Epithelial cell of prostate (primary cell): Measurements from ENCODE around the gene DDRGK1.
"Not testable (repeated sequence)": the region's sequence is repeated elsewhere in the genome, so short reads cannot be mapped to it uniquely, and the experiment has no call there.

Source experiments
- DNase-seq: peaks from one replicate; pipeline ENCODE4 v3.0.0-alpha.2; 2011; ENCODE audit warnings: low read depth, low spot score
- H3K27ac ChIP-seq: fragments of 450-650 bp; 2 replicates; pipeline ENCODE4 v1.5.1; 2017; ENCODE audit warnings: mild to moderate bottlenecking

DDRGK1 gene

DNA sequence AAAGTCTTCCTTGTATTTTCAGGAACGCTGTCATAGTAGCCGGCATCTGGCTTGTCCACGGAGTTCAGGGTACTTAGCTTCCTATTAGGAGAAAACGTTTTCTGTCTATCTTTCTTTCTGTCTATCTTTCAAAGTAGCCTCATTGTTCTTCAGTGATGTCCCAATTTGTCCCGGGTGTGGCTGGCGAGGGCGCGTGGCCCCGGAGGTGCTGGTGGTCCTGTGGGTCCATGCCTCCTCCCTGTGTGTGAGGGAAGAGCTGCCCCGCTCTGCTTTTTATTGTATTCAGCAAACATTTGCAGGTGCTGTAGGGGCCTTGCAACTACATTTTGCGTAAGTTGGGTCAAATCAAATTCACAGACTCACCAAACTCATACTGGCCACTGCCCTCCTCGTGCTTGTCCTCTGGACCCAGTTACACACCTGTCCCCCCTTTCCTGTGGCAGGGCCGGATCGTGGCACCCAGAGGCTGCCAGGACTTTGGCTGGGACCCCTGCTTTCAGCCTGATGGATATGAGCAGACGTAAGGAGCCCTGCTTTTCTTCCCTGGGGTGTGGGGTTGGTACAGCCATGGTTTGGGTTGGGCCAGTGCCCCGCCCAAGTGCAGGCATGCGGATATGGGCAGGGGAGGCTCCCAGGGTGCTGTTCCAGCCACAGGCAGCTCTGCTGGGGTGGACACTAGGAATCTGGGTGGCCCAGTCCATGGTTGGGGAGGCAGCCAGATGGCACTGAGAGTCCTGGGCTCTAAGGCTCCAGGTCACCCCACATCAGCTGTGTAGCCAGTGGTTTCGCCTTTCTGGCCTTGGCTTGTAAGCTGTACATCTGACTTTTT, 17.1 kb upstream of the DDRGK1 start:
- no peak for DNase-seq
- H3K27ac ChIP-seq, result peak overlapping the region; percentile 74

DNA sequence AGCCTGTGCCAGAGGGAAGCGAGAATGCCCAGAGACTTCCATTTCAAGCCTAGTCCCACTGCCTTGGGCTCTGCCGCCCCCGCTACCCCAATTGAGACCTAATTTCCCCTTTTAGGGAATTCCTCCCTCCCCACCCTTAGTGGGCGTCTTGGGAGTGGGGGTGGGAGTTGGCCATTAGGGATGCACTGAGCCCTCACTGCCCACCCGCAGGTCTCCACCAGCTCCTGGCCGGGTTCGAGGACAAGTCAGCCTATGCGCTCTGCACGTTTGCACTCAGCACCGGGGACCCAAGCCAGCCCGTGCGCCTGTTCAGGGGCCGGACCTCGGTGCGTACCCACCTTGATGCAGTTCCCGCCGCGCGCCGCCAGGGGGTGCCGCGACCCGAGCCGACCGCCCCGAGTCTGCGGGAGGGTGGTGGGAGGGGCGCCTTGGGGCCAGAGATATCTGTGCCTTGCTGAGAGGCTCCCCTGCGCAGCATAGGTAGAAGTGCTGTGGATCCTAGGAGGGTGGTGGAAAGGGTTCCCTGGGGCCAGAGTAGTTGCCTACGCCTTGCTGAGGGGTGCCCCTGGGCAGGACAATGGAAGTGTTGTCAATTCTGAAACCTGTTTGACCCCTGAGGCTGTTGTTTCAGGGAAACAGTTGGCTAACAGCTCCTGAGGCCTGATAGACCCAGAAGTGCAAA, 14.0 kb upstream of the DDRGK1 start:
- peak overlapping the region; percentile 5 for H3K27ac ChIP-seq
- DNase-seq, result no peak

DNA sequence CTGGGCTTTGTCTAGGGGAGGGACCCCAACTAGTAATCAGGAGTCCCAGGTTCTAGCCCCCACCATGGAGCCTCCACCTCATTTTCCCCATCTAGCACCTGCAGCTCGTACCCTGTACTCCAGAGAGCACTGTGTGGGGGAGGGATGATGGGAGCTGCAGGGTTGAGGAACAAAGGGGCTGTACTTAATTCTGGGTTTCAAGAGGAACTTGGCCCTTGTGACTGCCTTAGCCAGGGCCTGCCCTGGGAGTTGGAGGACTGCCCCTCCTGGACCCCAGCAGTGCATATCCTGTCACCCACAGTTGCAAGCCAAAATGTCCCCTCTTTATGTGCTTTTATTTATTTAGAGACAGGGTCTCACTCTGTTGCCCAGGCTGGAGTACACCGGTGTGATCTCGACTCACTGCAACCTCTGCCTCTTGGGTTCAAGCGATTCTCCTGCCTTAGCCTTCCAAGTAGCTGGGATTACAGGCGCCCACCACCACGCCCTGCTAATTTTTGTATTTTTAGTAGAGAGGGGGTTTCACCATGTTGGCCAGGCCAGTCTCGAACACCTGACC, 11.0 kb upstream of the DDRGK1 start:
- not testable (repeated sequence) for H3K27ac ChIP-seq

DNA sequence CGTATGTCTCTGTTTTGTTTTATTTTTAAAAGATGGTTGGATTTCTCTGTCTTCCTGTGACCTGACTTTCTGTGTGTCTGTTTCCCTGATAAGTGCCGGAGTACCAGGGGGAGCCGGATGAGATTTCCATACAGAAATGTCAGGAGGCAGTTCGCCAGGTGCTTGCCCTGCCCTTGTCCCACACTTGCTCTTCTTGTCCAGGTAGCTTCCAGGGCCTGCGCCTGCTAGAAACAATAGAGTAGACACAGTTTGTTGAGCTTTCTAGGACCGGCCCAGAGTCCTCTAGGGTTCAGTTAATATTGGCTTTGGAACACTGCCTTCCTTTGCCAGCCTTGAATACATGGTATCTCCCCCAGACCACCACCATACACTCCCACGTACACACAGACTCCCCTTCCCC, 8.7 kb upstream of the DDRGK1 start:
- no peak for DNase-seq
- no peak overlapping the region for H3K27ac ChIP-seq

More for the DNA sequence above, 11.0 kb upstream of the DDRGK1 start:
- DNase-seq, result not testable (repeated sequence)

DNA sequence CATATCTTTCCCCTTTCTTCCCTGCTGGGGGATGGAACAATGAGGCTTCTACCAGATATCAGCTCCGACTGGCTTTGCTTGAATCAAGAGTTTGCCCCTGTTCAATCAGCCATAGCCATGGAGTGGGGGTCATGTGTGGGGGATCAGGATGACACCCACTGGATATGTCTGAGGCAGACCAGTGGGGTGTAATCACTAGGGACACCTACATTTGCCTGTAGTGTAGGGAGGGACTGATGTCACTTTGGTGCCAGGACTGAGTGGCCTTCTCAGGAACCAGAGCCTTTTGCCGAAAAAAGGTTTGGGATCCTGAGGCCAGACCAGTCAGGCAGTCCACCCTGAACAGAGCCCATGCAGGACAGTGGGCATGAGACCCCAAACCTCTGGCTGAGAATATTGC, 5.9 kb upstream of the DDRGK1 start:
- DNase-seq, result no peak
- no peak overlapping the region for H3K27ac ChIP-seq

- peak overlapping the region; percentile 75 for H3K27ac ChIP-seq
- no peak for DNase-seq
Observed at GRCh38 chr20:3209946-3210317, 5.5 kb upstream of the DDRGK1 start.

DNA sequence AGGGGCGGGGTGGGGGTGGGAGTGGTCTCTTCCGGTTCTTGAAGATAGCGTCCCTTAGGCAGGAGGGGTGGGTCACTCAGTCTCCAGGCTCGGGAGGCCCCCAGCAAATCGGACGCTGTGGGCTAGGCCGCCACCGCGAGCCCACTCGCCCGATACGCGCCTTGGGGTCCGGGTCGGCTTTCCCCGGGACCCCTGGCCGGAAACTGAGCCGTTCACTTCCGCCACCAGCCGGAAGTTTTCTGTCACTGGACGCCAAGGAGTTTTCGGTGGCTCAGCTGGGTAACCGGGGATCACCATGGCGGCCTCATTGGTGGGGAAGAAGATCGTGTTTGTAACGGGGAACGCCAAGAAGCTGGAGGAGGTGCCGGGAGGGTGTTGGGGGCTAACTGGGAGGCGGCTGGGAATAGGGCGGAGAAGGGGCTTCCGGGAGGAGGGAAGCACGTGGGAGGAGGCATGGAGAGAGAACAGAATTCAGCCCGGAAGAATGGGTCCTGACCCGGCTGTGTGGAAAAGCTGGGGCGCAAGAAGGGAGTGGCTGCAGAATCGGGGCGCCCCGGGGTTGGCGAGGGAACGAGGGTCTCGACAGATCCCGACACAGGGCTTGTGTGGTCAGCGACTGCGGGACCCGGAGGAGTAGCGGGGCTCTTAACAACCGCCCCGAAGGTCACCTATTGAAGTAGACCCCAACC, 4.9 kb upstream of the DDRGK1 start, which contains the start of gene ITPA:
ITPA (plus strand) TSS at position 242 of the 689 bp plus-strand sequence; CDS start at position 296, 54 bp downstream.
- DNase-seq, result no peak
- H3K27ac ChIP-seq, result peak within 1 kb of the TSS; percentile 75

DNA sequence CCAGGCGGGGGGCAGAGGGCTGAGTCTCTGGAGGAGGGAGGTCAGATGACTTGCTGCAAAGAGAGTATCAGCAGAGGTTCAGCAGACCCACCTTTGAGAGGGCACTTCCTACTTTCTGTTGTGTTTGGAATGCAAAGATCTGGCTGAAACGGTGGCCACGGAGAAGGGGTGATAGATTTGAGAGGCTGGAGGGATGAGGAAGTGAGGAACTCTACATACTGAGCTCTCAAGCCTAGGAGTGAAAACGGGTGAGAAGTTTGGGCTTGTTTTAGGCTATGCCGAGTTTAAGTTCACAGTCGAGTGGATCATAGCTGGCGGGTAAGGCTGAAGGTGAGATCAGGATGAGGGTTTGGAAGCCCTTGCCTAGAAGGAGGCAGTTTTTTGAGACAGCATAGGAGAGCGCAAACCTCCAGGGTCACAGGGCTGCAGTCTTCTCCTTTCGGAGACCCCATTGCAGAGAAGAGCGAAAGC, 4.3 kb upstream of the DDRGK1 start:
- DNase-seq, result no peak
- peak overlapping the region; percentile 75 for H3K27ac ChIP-seq

DNA sequence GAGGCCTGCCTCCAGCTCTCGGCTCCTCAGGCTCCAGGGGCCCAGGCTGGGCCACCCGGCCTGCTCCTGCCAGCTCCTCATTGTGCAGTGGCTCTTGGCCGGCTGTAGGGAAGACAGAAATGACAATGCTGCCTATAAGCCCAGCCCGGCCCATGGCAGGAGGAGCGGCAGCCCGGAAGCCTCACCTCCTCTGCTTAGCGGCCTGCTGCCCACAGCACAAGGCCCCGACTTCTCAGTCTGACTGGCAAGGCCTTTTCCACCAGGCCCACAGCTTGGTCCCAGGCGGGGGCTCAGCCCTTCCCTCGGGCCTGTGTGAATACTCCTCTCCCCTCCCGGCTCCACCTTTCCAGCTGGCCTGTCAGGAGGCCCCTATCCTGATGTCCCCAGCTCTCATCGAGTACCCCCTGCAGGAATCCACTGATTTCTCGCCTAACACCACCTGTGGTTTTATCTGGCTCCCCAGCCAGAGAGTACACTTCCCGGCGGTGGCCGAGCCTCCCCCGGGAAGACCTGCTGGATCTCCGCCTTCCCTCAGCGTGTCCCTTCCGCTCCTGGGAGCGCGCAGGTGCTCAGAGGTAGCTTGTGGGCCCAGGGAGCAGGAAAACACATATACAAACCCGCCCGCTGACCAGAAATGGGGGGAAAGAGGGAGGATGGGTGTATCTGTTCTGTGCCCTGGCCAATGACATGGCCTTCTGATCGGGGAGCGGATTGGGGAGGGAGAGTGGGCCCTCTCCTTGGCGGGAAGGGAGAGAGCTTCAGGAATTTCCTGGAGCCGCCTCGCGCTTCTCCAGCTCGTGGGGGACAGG, 963 bp downstream of the DDRGK1 start:
- peak overlapping the region; percentile 80 for H3K27ac ChIP-seq
- DNase-seq, result no peak

DNA sequence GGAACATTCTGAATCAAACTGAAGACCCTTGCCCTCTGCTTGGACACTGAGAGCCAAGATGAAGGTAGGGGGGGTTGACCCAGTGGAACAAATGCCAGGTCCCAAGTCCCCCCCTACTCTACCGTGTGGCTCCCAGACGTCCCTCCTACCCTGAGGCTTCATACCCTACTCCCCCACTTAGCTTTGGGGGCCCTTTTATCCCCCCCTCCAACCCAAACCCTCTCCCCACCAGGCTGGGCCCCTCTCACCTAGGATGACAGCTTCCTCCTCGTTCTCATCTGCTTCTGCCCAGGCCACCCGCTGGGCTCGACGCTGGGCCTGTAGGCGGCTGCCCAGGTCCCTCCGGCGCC, 1.5 kb downstream of the DDRGK1 start:
- DNase-seq, result no peak
- H3K27ac ChIP-seq, result peak overlapping the region; percentile 80

DNA sequence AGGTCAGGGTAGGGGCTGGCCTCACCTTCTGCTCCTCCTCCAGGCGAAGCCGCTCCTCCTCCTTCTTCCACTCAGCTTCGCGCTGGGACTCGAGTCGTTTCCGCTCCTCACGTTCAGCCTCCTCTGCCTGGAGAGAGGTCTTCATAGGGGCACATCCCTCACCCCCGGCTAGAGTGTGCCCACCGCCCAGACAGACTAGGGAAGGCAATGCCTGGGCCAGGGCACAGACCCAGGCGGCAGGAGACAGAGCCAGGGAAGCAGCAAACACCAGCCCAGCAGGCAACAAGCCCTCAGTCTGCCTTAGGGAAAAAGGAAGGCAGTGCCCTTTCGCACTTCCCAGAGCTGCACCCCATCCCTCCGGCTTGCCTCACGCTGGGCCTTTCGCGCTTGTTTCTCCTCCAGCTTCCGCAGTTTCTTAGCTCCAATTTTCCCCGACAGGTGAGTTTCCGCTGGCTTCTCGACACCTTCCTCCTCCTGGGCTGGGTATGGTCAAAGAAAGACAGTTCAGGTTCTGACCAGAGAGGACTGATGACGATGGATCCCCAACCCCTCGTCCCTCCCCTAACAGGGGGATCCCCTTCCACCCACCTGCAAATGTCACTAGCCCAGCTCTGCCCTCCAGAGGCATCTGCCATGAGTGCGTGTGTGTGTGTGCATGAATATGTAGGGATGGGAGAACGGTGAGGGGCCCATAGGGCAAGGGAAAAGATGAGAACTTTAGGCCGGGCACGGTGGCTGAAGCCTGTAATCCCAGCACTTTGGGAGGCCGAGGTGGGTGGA, 4.3 kb downstream of the DDRGK1 start:
- DNase-seq, result no peak
- no peak overlapping the region for H3K27ac ChIP-seq

GRCh38 chr20:3199206-3199605, 5.3 kb downstream of the DDRGK1 start:
- H3K27ac ChIP-seq, result no peak overlapping the region
- DNase-seq, result no peak

DNA sequence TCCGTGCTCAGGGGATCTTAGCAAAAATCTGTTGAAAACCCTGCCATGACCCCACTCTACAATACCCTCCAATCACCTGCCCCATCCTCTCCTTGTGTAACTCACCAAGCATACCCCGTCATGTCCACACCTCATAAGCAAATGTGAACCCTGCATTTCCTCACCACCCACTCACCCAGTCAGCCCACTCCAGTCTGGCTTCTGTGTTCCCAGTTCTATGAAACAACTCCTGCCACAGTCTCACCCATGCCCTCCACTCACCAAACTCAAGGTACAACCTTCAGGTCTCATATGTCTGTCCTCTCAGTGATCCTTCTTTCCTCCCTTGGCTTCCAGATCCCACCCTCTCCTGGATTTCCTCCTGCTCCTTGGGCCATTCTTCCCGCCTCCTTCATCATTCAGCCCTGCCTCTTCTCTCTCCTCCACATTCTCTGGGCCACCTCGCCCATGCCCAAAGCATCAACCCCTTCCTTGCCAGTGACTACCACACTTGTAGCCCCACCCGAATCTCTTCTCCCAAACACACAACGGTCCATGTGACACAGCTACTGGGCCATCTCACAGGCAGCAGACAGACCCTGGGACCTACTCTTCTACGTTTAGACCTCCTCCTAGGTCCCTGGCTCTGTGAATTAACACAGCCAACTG, 8.8 kb downstream of the DDRGK1 start:
- no peak for DNase-seq
- H3K27ac ChIP-seq, result no peak overlapping the region

- H3K27ac ChIP-seq, result no peak overlapping the region
- DNase-seq, result no peak
Observed at GRCh38 chr20:3194617-3195280, 9.7 kb downstream of the DDRGK1 start.

GRCh38 chr20:3193806-3194616, 10.5 kb downstream of the DDRGK1 start:
- no peak for DNase-seq
- no peak overlapping the region for H3K27ac ChIP-seq

DNA sequence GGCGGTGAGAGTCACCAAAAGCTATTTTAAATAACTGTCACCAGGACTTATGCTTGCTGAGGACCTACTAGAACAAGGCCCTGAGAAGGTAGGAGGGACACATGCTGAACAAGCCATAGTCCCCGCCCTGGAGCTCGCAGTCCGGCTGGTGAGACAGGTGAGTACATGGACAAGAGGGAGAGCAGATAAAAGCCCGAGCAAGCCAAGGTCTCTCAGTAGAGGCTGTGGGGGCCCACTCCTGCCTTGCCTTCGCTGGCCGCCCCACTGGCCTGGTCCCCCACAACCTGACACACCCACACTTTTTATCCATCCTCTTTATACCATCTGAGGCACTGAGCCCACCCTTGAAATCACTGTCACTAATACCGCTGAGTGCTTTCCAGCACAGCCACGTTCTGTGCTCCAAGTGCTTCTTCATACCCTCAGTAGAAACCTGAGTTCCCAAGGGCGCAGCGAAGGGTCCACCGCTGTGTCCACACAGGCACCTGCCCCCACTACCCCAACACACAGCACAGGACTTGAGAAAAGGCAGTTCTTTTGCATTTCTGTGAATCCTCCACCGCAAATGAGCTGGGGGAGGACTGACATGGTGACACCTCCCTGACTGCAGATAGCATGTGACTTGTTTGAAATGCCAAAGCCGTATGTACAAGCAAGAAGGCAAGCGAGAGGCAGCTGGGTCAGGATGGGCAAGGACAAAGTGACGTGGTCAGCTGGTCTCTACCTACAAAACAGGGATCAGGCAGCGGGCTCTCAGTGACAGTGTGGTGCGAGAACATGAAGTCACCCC, 12.1 kb downstream of the DDRGK1 start:
- DNase-seq, result no peak
- H3K27ac ChIP-seq, result no peak overlapping the region
